Urothelium cell line (cell line): ENCODE measurements around the gene ETV7.
A peak's percentile ranks its signal among the peaks of the same experiment; 100 is the strongest.
"Not testable (repeated sequence)": the region's sequence is repeated elsewhere in the genome, so short reads cannot be mapped to it uniquely, and the experiment has no call there.

Experiments used
- DNase-seq: peaks from one replicate; pipeline ENCODE4 v3.0.0; 2011; ENCODE audit warnings: low spot score, mixed read lengths
- FAIRE-seq: peaks from 2 replicates; lab custom pipeline; 2011; peaks lifted over from hg19 to GRCh38; lab: Jason Lieb, UNC

ETV7 gene

GRCh38 chr6:36345681-36346466 lies 41.6 kb downstream of the ETV7 start:
- DNase-seq = no peak
- no peak for FAIRE-seq

GRCh38 chr6:36343109-36343680 lies 44.3 kb downstream of the ETV7 start:
- DNase-seq = no peak
- FAIRE-seq = no peak

- DNase-seq = peak; percentile 85
- no peak for FAIRE-seq
These were observed 46.6 kb downstream of the ETV7 start for GRCh38 chr6:36340618-36341454.

GRCh38 chr6:36340306-36340617 lies 47.2 kb downstream of the ETV7 start:
- DNase-seq (no peak), FAIRE-seq (no peak)

GRCh38 chr6:36339146-36339545 lies 48.3 kb downstream of the ETV7 start:
- FAIRE-seq (no peak), DNase-seq (no peak)

GRCh38 chr6:36338223-36338622 lies 49.2 kb downstream of the ETV7 start:
- FAIRE-seq, DNase-seq: not testable (repeated sequence)

GRCh38 chr6:36337814-36338213 lies 49.7 kb downstream of the ETV7 start:
- FAIRE-seq (no peak), DNase-seq (no peak)

- no peak for DNase-seq
- no peak for FAIRE-seq
These were observed 50.7 kb downstream of the ETV7 start, which contains the start of gene BNIP5 for GRCh38 chr6:36336779-36337241. Gene BNIP5 (minus strand): TSS chr6:36336888. CDS start chr6:36330690, 6,198 bp downstream.

GRCh38 chr6:36336208-36336710 lies 51.2 kb downstream of the ETV7 start:
- FAIRE-seq = no peak
- DNase-seq = no peak

- no peak for FAIRE-seq
These were observed 51.8 kb downstream of the ETV7 start for GRCh38 chr6:36335465-36336207.

GRCh38 chr6:36334832-36335459 lies 52.5 kb downstream of the ETV7 start:
- DNase-seq = no peak
- no peak for FAIRE-seq

More at GRCh38 chr6:36335465-36336207, 51.8 kb downstream of the ETV7 start:
- DNase-seq = no peak

- FAIRE-seq = no peak
- DNase-seq = no peak
These were observed 53.3 kb downstream of the ETV7 start for GRCh38 chr6:36333931-36334725.

- no peak for FAIRE-seq
- DNase-seq = no peak
These were observed 54.1 kb downstream of the ETV7 start for GRCh38 chr6:36333171-36333895.

- no peak for FAIRE-seq
- DNase-seq = no peak
These were observed 56.1 kb downstream of the ETV7 start for GRCh38 chr6:36331381-36331780.

GRCh38 chr6:36330366-36330765 lies 57.1 kb downstream of the ETV7 start:
- no peak for FAIRE-seq
- DNase-seq = no peak

- FAIRE-seq (no peak), DNase-seq (no peak)
These were observed 57.6 kb downstream of the ETV7 start for GRCh38 chr6:36329798-36330291.

GRCh38 chr6:36328600-36328999 lies 58.9 kb downstream of the ETV7 start:
- FAIRE-seq (no peak), DNase-seq (no peak)

GRCh38 chr6:36327919-36328236 lies 59.6 kb downstream of the ETV7 start:
- FAIRE-seq (no peak), DNase-seq (no peak)
